ENCODE measurements around the gene CEP170. TPM values are rescaled to one million over a fixed set of nuclear protein-coding genes. Genes with fewer than 3 reads are reported as not detected.

CEP170 gene
- 72.7 and 101 TPM in 2 replicates for total RNA-seq

GRCh38 chr1:243254927-243255790, at the start of gene CEP170:
Gene CEP170 (minus strand): TSS chr1:243255281. CDS start chr1:243225280, 30,001 bp downstream.

DNA sequence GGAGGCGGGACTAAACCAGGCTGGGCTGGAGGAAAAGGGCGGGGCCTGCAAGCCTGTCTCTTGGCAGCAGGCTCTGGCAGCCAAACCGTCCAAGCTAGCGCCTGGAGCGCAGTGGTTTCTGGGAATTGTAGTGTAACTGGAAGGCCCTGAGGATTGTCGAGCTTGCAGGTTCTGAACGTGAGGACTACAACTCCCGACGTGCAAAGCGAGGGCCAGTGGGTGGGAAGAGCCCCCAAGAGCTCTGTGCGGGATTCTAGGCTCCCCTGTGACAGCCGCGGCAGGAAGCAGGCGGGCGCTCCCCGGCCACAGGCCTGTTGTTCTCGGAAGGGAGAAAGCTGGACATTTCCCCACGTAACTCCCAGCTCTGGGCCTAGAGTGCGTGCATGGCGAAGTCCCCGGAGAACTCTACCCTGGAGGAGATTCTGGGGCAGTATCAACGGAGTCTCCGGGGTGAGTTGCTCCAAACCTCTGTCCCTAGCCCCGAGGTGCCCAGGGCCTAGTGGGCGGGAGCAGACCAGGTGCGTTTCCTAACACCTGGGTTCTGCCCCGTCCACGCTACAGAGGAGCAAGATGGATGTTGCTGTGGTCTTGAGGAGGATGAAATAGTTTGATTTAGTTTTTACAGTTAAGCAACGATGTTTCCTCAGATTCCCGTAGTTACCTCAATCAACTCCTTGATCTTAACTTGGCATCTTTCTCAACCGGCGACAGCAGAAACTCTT, 871 bp upstream of the CEP170 start, which contains the start of gene SDCCAG8:
SDCCAG8 (plus strand) TSS at position 251 of the 722 bp plus-strand sequence; CDS start at position 384, 133 bp downstream.

Other genes starting within 250 kb of the CEP170 start
- gene SDCCAG8, start 760 bp upstream of the CEP170 start, total RNA-seq, result 52.6 and 86.6 TPM in 2 replicates

Data from smooth muscle cell of bladder (primary cell).